Calu3 (cell line): Measurements from ENCODE around the gene RFC1. TPM values are rescaled to one million over a fixed set of nuclear protein-coding genes. Genes with fewer than 3 reads are reported as not detected.
"Not testable (repeated sequence)": the region's sequence is repeated elsewhere in the genome, so short reads cannot be mapped to it uniquely, and the experiment has no call there.

Experiments
- BruUV-seq: library from RNA; stranded (reverse); fragments of 400-500 nt; replicated peaks from 2 replicates; lab custom pipeline; 2021; lab: Mats Ljungman, UMichigan
- CTCF ChIA-PET: fragments of 300-600 bp; sonication (Branson Sonifier 250); formaldehyde crosslinking; loops from one replicate; lab custom pipeline; 2022; ENCODE audit warnings: antibody characterized with exemption; lab: Charles Lee
- DNase-seq: peaks from one replicate; pipeline ENCODE4 v3.0.0; 2022
- H3K27ac Mint-ChIP-seq: one replicate; pipeline ENCODE4 v1.8.0; 2022; ENCODE audit warnings: mixed read lengths; ENCODE audit not compliant: unreplicated experiment
- H3K27me3 Mint-ChIP-seq: one replicate; pipeline ENCODE4 v1.8.0; 2022; ENCODE audit warnings: mixed read lengths; ENCODE audit not compliant: unreplicated experiment
- H3K36me3 Mint-ChIP-seq: one replicate; pipeline ENCODE4 v1.8.0; 2022; ENCODE audit warnings: mild to moderate bottlenecking, moderate library complexity, mixed read lengths; ENCODE audit not compliant: insufficient read depth, unreplicated experiment
- H3K4me1 Mint-ChIP-seq: one replicate; pipeline ENCODE4 v1.8.0; 2022; ENCODE audit warnings: mild to moderate bottlenecking, low read depth, mixed read lengths; ENCODE audit not compliant: unreplicated experiment
- H3K4me3 Mint-ChIP-seq: one replicate; pipeline ENCODE4 v1.8.0; 2022; ENCODE audit warnings: mild to moderate bottlenecking, low read depth, moderate library complexity, mixed read lengths; ENCODE audit not compliant: unreplicated experiment
- H3K9me3 Mint-ChIP-seq: one replicate; pipeline ENCODE4 v1.8.0; 2022; ENCODE audit warnings: low read depth, mixed read lengths; ENCODE audit not compliant: unreplicated experiment
- intact Hi-C: fragments of 100-400 bp; cut with micrococcal nuclease; formaldehyde crosslinking; loops from one replicate; pipeline ENCODE4 v1.10.0; 2022; ENCODE audit not compliant: unreplicated experiment
- total RNA-seq: library from RNA; stranded (reverse); gene quantifications from 2 replicates; pipeline ENCODE4 v1.2.3, GENCODE V29; 2022
- TF ChIP-seq, protein P1 (sequence below): fragments of 200-600 bp; IDR thresholded peaks from one replicate; pipeline ENCODE4 v1.8.0; 2022; ENCODE audit warnings: antibody characterized with exemption; ENCODE audit not compliant: unreplicated experiment

The RFC1 gene
- total RNA-seq, 1 experiment from 2014 or later = 37.0 TPM

DNA sequence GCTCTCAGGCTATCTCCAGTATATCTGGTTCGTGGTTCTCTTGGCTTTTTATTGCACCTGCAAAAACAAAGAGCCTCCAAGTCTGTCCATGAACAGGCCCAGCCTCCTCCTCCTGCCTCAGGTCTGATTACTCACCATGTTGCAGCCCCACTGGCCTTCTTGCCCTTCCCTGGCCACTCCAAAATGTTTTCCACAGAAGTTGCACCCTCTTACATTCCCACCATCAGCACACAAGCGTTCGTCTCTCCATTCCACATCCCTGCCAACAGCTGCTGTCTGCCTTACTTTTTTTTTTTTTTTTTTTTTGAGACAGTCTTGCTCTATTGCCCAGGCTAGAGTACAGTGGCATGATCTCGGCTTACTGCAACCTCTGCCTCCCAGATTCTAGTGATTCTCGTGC is 86.7 kb downstream of the RFC1 start:
- Mint-ChIP-seq H3K27me3 (no peaks in the 10 kb centered on the region), H3K9me3 (no peaks in the 10 kb centered on the region)
- intact Hi-C loops = no loop called here

DNA sequence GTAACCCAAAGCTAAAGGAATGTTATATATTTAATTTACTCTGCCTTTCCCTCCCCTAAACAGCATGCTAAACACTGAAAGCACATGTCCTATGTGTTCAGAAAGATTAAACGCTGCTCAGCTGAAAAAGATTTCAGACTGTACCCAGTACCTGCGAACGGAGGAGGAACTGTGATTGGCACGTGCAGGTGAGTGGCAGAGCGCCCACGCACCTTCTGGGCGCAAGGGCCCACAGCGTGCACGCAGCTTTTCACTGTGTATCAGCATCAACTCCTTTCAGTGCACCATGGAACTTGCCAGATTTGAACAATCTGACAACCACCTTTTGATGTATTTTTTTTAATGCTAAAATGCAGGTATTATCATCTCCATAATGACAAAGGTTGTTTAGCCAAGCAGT is 87.7 kb downstream of the RFC1 start:
- DNase-seq = no peak
- Mint-ChIP-seq H3K9me3 (no peaks in the 10 kb centered on the region), H3K36me3 (peaks cover 9% of the 10 kb centered on the region), H3K27me3 (no peaks in the 10 kb centered on the region), H3K4me1 (no peaks in the 10 kb centered on the region), H3K27ac (no peak overlapping the region), H3K4me3 (no peak overlapping the region)
- intact Hi-C loops = no loop called here
- CTCF ChIA-PET = interaction anchor here (0.6 kb wide), 1 partner anchor 58 kb away, joined by 8 read pairs; no protein-coding TSS in a partner anchor
- no TSS peak for BruUV-seq
- TF ChIP-seq, protein P1, sequence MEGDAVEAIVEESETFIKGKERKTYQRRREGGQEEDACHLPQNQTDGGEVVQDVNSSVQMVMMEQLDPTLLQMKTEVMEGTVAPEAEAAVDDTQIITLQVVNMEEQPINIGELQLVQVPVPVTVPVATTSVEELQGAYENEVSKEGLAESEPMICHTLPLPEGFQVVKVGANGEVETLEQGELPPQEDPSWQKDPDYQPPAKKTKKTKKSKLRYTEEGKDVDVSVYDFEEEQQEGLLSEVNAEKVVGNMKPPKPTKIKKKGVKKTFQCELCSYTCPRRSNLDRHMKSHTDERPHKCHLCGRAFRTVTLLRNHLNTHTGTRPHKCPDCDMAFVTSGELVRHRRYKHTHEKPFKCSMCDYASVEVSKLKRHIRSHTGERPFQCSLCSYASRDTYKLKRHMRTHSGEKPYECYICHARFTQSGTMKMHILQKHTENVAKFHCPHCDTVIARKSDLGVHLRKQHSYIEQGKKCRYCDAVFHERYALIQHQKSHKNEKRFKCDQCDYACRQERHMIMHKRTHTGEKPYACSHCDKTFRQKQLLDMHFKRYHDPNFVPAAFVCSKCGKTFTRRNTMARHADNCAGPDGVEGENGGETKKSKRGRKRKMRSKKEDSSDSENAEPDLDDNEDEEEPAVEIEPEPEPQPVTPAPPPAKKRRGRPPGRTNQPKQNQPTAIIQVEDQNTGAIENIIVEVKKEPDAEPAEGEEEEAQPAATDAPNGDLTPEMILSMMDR = no peak

More for the DNA sequence above, 86.7 kb downstream of the RFC1 start:
- TF ChIP-seq, protein P1 = no peak
- no peak overlapping the region for H3K27ac Mint-ChIP-seq
- CTCF ChIA-PET = interaction anchor here (0.6 kb wide), 1 partner anchor 59 kb away, joined by 8 read pairs; no protein-coding TSS in a partner anchor
- DNase-seq = no peak
- no TSS peak for BruUV-seq
- H3K4me3 Mint-ChIP-seq = no peak overlapping the region
- no peaks in the 10 kb centered on the region for H3K4me1 Mint-ChIP-seq
- H3K36me3 Mint-ChIP-seq = peaks cover 9% of the 10 kb centered on the region

DNA sequence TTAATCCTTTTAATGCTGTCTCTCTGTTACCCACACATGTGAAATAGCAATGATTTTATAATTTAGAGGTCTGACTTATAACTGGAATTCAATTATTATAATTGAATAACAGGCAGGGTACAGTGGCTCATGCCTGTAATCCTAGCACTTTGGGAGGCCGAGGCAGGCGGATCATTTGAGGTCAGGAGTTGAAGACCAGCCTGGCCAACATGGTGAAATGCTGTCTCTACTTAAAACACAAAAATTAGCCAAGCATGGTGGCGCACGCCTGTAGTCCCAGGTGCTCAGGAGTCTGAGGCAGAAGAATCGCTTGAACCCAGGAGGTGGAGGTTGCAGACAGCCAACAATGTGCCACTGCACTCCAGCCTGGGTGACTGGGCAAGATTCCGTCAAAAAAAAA is 88.5 kb downstream of the RFC1 start:
- H3K4me1 Mint-ChIP-seq, H3K27ac Mint-ChIP-seq: not testable (repeated sequence)

DNA sequence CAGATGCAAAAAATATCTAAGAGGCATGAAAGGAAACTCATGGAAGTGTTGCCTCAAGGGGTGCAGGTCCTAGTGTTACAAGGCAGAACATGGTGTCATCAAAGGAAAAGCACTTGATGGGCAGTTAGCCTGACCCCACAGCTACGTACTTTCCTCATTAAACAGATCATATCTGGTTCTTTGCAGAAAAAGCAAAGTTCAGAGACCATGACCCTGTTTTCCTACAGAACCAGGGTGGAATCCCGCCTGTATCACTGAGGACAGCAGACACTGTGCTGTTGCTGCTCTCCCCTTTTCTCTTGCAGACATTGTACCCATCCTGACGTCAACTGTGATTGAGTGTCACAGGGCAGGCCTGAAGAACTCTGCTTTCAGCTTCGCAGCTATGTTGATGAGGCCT is 91.7 kb downstream of the RFC1 start:
- DNase-seq = no peak
- Mint-ChIP-seq H3K4me3 (no peak overlapping the region), H3K27ac (no peak overlapping the region), H3K36me3 (peaks cover 14% of the 10 kb centered on the region), H3K27me3 (no peaks in the 10 kb centered on the region), H3K4me1 (no peaks in the 10 kb centered on the region), H3K9me3 (no peaks in the 10 kb centered on the region)
- TF ChIP-seq, protein P1 = no peak
- intact Hi-C loops = no loop called here
- CTCF ChIA-PET = no interaction called here
- BruUV-seq = no TSS peak

More for the DNA sequence above, 88.5 kb downstream of the RFC1 start:
- H3K36me3 Mint-ChIP-seq, BruUV-seq, CTCF ChIA-PET, DNase-seq, H3K4me3 Mint-ChIP-seq, intact Hi-C loops, H3K9me3 Mint-ChIP-seq, H3K27me3 Mint-ChIP-seq: not testable (repeated sequence)

DNA sequence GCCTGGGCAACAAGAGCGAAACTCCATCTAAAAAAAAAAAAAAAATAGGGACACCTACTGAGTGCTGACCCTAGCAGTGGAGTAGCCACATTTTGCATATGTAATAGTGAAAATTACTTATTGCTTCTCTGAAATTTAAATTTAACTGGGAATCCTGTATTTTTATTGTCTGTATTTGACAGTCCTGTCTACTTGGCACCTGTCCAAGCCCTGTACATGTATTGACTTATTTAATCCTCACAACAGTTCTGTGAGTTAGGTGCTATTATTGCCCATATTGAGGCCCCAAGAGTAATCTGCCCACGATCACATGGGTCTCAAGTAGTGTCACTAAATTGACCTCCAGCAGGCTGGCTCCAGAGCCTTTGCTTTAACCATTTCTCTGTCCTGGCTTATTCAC is 102.3 kb downstream of the RFC1 start:
- no peak for DNase-seq
- Mint-ChIP-seq H3K36me3 (peaks cover 5% of the 10 kb centered on the region), H3K27ac (no peak overlapping the region), H3K4me1 (no peaks in the 10 kb centered on the region), H3K27me3 (no peaks in the 10 kb centered on the region), H3K9me3 (no peaks in the 10 kb centered on the region), H3K4me3 (no peak overlapping the region)
- CTCF ChIA-PET = no interaction called here
- intact Hi-C loops = no loop called here
- TF ChIP-seq, protein P1 = no peak
- no TSS peak for BruUV-seq
